Iris pigment epithelial cell (primary cell): ENCODE data around the gene ERC2.

Source experiments
- DNase-seq: peaks from one replicate; pipeline ENCODE4 v3.0.0-alpha.2; 2011; ENCODE audit warnings: low read depth

The ERC2 gene

GRCh38 chr3:55824406-55824805 is 643.9 kb downstream of the ERC2 start:
- DNase-seq: no peak

- DNase-seq: no peak
Measured at GRCh38 chr3:55823829-55824228, 644.4 kb downstream of the ERC2 start.

- DNase-seq: no peak
Measured at GRCh38 chr3:55823001-55823400, 645.3 kb downstream of the ERC2 start.

- DNase-seq: no peak
Measured at GRCh38 chr3:55819005-55819404, 649.3 kb downstream of the ERC2 start.

GRCh38 chr3:55818485-55818884 is 649.8 kb downstream of the ERC2 start:
- DNase-seq: peak; percentile 14

GRCh38 chr3:55816794-55817576 is 651.3 kb downstream of the ERC2 start:
- no peak for DNase-seq

GRCh38 chr3:55815262-55815661 is 653.0 kb downstream of the ERC2 start:
- DNase-seq: no peak

- no peak for DNase-seq
Measured at GRCh38 chr3:55813268-55814097, 654.8 kb downstream of the ERC2 start.

- DNase-seq: no peak
Measured at GRCh38 chr3:55812394-55813013, 655.8 kb downstream of the ERC2 start.

- no peak for DNase-seq
Measured at GRCh38 chr3:55807210-55807609, 661.1 kb downstream of the ERC2 start.

- no peak for DNase-seq
Measured at GRCh38 chr3:55805169-55805568, 663.1 kb downstream of the ERC2 start.

GRCh38 chr3:55804170-55805095 is 663.8 kb downstream of the ERC2 start:
- DNase-seq: peak; percentile 10

GRCh38 chr3:55802816-55803215 is 665.5 kb downstream of the ERC2 start:
- no peak for DNase-seq

GRCh38 chr3:55801676-55802075 is 666.6 kb downstream of the ERC2 start:
- no peak for DNase-seq

- no peak for DNase-seq
Measured at GRCh38 chr3:55801068-55801467, 667.2 kb downstream of the ERC2 start.

- DNase-seq: no peak
Measured at GRCh38 chr3:55797775-55798174, 670.5 kb downstream of the ERC2 start.

- DNase-seq: peak; percentile 2
Measured at GRCh38 chr3:55797084-55797483, 671.2 kb downstream of the ERC2 start.

- peak; percentile 18 for DNase-seq
Measured at GRCh38 chr3:55796533-55796932, 671.7 kb downstream of the ERC2 start.

- DNase-seq: peak; percentile 47
Measured at GRCh38 chr3:55795746-55796145, 672.5 kb downstream of the ERC2 start.

GRCh38 chr3:55795296-55795695 is 673.0 kb downstream of the ERC2 start:
- no peak for DNase-seq

GRCh38 chr3:55792742-55793141 is 675.5 kb downstream of the ERC2 start:
- no peak for DNase-seq

GRCh38 chr3:55792009-55792408 is 676.3 kb downstream of the ERC2 start:
- DNase-seq: peak; percentile 35
